GM19025 (cell line): ENCODE results near the gene LHX6.

Experiments used
- ATAC-seq: cut with Tn5 transposase; IDR thresholded peaks from one replicate; pipeline ENCODE4 v1.9.1; 2021; ENCODE audit warnings: mild to moderate bottlenecking, low read depth, moderate library complexity; ENCODE audit not compliant: unreplicated experiment

LHX6 gene

DNA sequence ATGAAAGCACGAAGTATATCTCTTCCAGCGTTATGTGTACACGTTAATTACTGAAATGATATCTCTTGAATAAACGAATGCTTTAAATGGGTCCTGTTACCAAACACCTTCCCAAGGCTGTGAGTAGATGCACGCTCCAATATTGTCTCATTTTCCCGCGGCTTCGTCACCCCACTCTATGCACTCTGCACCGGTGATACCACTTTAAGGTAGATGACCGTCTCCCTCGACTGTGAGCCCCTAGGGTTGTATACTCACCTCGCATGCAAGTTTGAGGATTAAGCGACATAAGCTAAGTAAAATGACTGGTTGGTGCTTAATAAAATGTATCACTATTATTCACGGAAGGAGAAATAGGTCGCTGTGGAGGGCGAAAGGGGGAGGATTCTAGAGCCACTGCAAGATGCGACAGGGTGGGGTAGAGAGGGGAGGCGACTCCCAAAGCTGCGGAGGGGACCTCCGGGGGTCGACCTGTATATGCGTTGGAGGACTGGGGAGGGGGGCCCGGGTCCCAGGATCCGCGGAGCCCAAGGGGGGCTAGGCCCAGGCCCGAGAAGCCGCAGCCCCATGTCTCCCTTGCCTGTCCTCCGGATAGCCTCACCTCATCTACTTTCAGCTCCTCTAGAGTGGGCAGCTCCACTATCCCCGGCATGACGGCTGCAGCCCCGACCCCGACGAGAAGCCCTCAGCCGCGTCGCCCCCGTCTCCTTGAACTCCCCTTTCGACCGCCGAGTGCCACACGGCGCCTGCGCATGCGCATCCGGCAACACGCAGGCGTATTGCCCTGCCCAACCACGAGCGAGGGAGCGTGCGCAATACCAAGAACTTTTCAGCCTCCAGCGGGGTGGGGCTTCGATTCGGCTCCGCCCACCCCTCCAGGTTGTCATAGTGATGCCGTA lies 69.5 kb downstream of the LHX6 start, which contains the start of the genes MORN5 and NDUFA8:
TSS of gene MORN5 (plus strand) at position 883 of the 899 bp plus-strand sequence. CDS start 65 bp downstream, outside the sequence.
TSS of gene NDUFA8 (minus strand) at position 754 of the 899 bp plus-strand sequence. CDS start at position 652, 102 bp downstream.
- ATAC-seq = peak; percentile 91

DNA sequence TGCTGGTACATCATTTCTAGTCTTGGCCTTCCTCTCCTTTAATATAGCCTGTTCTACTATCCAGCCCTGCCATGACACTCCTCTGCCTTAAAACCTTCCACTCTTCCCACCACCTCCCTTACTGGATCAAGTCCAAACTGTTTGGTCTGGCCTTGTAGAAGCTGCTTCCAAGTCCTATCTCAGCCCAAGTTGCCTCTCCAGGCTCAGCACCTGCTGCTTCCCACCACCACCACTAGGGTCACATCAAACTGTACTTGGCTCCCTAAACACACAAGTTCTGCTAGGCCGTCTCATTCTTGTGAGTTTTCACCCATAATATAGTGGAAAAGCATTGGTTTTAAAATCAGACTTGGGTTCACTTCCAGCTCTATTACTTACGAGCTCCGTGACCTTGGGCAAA lies 70.6 kb downstream of the LHX6 start:
- ATAC-seq = no peak

DNA sequence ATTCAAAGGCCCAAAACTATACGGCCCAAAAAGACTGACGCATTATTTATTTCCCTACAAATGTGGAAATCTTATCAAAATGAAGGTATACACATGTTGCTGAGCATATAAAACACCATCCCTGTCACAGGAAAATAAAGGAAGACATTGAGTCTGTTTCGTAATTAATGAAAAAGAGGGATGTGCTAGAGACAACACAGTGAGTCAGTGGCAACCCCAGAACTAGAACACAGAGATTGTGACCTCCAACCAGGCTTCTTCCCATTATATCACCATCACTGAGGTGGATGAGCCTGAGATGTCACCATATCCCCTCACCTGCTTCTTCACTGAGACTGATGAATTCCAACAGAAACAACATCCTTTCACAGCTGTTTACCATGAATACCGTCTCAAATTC lies 73.0 kb downstream of the LHX6 start:
- ATAC-seq = no peak
